ENCODE data around the gene HSD17B1. TPM values are rescaled to one million over a fixed set of nuclear protein-coding genes. Genes with fewer than 3 reads are reported as not detected.

HSD17B1 gene
- total RNA-seq, 1 donor from 2014 or later: 2.2 TPM

DNA sequence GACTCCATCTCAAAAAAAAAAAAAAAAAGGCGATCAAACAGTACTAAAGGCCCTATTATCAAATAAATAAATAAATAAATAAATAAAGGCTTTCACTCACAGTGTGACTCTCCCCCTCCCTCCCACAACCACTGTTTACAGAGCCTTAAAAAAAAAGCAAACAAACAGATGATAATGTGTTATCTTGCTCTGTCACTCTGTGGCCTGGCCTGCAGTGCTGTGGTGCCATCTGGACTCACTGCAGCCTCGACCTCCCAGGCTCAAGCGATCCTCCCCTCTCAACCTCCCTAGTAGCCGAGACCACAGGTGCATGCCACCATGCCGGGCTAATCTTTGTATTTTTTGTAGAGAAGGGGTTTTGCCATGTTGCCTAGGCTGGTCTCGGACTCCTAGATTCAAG is 24.8 kb upstream of the HSD17B1 start:
- no peak for DNase-seq (ENCODE audit: extremely low spot score, unreplicated experiment)
- no peak overlapping the region for H3K4me3 Mint-ChIP-seq
- no peaks in the 10 kb centered on the region for H3K27me3 Mint-ChIP-seq
- no peak overlapping the region for H3K27ac Mint-ChIP-seq
- peaks cover 3% of the 10 kb centered on the region for H3K36me3 Mint-ChIP-seq
- H3K4me1 Mint-ChIP-seq (ENCODE audit: unreplicated experiment): peaks cover 17% of the 10 kb centered on the region
- TF ChIP-seq, protein P1, sequence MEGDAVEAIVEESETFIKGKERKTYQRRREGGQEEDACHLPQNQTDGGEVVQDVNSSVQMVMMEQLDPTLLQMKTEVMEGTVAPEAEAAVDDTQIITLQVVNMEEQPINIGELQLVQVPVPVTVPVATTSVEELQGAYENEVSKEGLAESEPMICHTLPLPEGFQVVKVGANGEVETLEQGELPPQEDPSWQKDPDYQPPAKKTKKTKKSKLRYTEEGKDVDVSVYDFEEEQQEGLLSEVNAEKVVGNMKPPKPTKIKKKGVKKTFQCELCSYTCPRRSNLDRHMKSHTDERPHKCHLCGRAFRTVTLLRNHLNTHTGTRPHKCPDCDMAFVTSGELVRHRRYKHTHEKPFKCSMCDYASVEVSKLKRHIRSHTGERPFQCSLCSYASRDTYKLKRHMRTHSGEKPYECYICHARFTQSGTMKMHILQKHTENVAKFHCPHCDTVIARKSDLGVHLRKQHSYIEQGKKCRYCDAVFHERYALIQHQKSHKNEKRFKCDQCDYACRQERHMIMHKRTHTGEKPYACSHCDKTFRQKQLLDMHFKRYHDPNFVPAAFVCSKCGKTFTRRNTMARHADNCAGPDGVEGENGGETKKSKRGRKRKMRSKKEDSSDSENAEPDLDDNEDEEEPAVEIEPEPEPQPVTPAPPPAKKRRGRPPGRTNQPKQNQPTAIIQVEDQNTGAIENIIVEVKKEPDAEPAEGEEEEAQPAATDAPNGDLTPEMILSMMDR (conservative IDR thresholded peaks at IDR 0.05): no peak
- H3K9me3 Mint-ChIP-seq: no peaks in the 10 kb centered on the region

DNA sequence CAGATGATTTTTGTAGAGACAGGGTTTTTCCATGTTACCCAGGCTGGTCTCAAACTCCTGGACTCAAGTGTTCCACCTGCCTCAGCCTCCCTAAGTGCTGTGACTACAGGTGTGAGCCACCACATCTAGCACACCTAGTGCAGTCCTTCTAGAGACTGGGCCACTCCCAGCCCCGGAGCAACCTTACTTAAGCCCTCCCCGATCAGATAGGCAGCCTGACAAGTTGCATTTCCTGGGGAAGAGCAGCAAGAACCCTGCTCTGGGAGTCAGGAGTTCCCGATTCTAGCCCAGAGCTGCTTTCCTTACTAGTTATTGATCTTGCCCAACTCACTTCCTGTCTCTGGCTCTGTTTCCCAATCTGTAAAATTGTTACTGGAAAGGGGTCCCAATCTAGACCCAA is 23.7 kb upstream of the HSD17B1 start:
- Mint-ChIP-seq H3K36me3 (peaks cover 3% of the 10 kb centered on the region), H3K27me3 (no peaks in the 10 kb centered on the region), H3K27ac (no peak overlapping the region), H3K9me3 (no peaks in the 10 kb centered on the region), H3K4me3 (no peak overlapping the region), H3K4me1 (ENCODE audit: unreplicated experiment) (peaks cover 17% of the 10 kb centered on the region)
- TF ChIP-seq, protein P1 (conservative IDR thresholded peaks at IDR 0.05): no peak
- DNase-seq (ENCODE audit: extremely low spot score, unreplicated experiment): no peak

DNA sequence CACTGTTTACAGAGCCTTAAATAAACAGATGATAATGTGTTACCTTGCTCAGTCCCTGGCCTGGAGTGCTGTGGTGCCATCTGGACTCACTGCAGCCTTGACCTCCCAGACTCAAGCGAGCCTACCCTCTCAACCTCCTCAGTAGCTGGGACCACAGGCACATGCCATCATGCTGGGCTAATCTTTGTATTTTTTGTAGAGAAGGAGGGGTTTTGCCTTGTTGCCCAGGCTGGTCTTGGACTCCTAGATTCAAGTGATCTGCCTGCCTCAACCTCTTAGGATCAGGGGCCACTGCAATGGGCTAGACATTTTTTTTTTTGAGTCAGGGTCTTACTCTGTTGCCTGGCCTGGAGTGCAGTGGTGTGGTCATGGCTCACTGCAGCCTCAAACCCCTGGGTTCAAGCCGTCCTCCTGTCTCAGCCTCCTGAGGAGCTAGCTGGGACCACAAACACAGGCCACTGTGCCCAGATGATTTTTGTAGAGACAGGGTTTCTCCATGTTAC is 21.7 kb upstream of the HSD17B1 start:
- Mint-ChIP-seq H3K4me3 (peak overlapping the region; percentile 88), H3K4me1 (ENCODE audit: unreplicated experiment) (peaks cover 23% of the 10 kb centered on the region), H3K27ac (peak overlapping the region; percentile 93), H3K9me3 (no peaks in the 10 kb centered on the region), H3K36me3 (no peaks in the 10 kb centered on the region), H3K27me3 (no peaks in the 10 kb centered on the region)
- TF ChIP-seq, protein P1 (conservative IDR thresholded peaks at IDR 0.05): no peak
- DNase-seq (ENCODE audit: extremely low spot score, unreplicated experiment): no peak

DNA sequence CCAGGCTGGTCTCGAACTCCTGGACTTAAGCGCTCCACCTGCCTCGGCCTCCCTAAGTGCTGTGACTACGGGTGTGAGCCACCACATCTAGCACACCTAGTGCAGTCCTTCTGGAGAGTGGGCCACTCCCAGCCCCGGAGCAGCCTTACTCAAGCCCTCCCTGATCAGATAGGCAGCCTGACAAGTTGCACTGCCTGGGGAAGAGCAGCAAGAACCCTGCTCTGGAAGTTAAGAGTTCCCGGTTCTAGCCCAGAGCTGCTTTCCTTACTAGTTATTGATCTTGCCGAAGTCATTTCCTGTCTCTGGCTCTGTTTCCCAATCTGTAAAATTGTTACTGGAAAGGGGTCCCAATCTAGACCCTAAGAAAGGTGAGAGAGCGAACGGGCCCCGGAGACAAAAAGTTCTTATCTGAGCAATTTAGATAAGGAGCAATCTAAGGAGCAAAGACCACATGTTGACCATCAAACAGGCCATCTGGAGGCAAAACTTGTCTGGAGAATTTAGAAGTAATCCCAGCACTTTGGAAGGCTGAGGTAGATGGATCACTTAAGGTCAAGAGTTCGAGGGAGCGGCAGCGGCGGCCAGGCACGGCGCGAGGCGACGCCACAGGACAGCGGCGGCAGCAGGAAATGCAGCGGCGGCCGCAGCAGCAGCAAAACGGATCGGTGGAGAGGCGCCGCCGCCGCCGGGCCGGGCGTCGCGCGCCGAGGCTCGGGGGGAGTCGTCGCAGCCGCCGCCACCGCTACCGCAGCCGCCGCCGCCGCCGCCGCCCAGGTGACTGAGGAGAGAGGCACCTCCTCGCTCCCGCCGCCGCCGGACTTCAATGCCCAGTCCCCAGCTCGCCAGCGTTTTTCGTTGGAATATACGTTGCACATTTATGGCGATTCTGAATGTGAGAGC is 21.0 kb upstream of the HSD17B1 start:
- peak overlapping the region; percentile 88 for H3K4me3 Mint-ChIP-seq
- TF ChIP-seq, protein P1 (conservative IDR thresholded peaks at IDR 0.05): peak; percentile 68
- no peaks in the 10 kb centered on the region for H3K36me3 Mint-ChIP-seq
- H3K4me1 Mint-ChIP-seq (ENCODE audit: unreplicated experiment): peaks cover 23% of the 10 kb centered on the region
- DNase-seq (ENCODE audit: extremely low spot score, unreplicated experiment): no peak
- peak overlapping the region; percentile 93 for H3K27ac Mint-ChIP-seq
- no peaks in the 10 kb centered on the region for H3K9me3 Mint-ChIP-seq
- no peaks in the 10 kb centered on the region for H3K27me3 Mint-ChIP-seq

DNA sequence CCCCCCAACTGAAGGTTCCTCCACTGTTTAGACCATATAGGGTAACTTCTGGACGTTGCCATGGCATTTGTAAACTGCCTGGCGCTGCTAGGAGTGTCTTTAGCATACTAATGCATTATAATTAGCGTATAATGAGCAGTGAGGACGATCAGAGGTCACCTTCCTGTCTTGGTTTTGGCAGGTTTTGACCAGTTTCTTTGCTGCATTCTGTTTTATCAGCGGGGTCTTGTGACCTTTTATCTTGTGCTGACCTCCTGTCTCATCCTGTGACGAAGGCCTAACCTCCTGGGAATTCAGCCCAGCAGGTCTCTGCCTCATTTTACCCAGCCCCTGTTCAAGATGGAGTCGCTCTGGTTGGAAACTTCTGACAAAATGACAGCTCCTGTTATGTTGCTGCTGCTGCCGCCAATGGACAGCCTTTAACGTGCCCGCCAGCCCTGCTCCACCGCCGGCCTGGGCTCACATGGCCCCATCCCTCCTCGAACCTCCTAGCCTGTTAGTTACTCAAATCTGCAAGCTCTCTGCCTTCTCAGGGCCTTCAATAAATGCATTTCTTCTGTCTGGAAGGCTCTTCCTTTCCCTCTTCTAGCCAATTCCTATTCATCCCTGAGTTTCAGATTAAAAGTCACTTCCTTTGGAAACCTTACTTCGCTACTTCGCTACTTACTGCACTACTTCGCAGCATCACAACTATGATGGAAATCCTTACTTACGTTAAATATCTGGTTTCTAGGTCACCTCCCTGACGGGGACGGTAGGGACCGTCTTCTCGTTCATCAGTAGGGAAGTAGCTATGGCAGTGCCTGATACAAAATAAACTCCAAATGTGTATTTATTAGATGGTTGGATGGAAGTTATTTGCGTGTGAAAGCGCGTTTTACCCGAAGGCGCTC is 17.3 kb upstream of the HSD17B1 start:
- H3K27me3 Mint-ChIP-seq: no peaks in the 10 kb centered on the region
- DNase-seq (ENCODE audit: extremely low spot score, unreplicated experiment): no peak
- H3K4me1 Mint-ChIP-seq (ENCODE audit: unreplicated experiment): peaks cover 20% of the 10 kb centered on the region
- peaks cover 3% of the 10 kb centered on the region for H3K36me3 Mint-ChIP-seq
- peak overlapping the region; percentile 86 for H3K4me3 Mint-ChIP-seq
- peak overlapping the region; percentile 83 for H3K27ac Mint-ChIP-seq
- TF ChIP-seq, protein P1 (conservative IDR thresholded peaks at IDR 0.05): no peak
- H3K9me3 Mint-ChIP-seq: no peaks in the 10 kb centered on the region

Measured in type B pancreatic cell (in vitro differentiated cells).